ENCODE results near the gene CDCA8.
A peak's percentile ranks its signal among the peaks of the same experiment; 100 is the strongest.

The CDCA8 gene

DNA sequence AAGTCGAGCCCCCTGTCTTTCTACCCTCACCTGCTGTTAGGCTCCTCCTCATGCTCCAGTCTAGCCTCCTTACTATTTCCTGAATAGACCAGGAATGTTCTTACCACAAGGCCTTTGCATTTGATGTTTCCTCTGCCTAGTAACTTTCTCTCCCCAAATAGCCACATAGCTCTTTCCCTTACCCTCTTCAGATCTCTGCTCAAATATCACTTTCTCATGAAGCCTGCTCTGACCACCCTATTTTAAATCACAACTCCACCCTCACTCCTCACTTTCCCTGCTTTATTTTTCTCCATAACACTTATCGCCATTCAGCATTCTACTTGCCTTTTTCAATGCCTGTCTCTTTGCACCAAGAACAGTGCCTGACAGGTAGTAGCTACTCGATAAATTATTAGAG, 6.6 kb upstream of the CDCA8 start:
- DNase-seq: no peak
- TF ChIP-seq POLR2A (IDR thresholded peaks at IDR 0.05; ENCODE audit: low read length): no peak
- TF ChIP-seq GATA1 (IDR thresholded peaks at IDR 0.05; ENCODE audit: low read depth, low read length): no peak

GRCh38 chr1:37687764-37688163, 4.6 kb upstream of the CDCA8 start:
- peak in 1 of 2 experiments; percentile 10 for DNase-seq

GRCh38 chr1:37688926-37689325, 3.4 kb upstream of the CDCA8 start:
- peak; percentile 27 to 59 for DNase-seq
- TF ChIP-seq POLR2A (IDR thresholded peaks at IDR 0.05; ENCODE audit: low read length): no peak
- no peak for TF ChIP-seq GATA1 (IDR thresholded peaks at IDR 0.05; ENCODE audit: low read depth, low read length)

DNA sequence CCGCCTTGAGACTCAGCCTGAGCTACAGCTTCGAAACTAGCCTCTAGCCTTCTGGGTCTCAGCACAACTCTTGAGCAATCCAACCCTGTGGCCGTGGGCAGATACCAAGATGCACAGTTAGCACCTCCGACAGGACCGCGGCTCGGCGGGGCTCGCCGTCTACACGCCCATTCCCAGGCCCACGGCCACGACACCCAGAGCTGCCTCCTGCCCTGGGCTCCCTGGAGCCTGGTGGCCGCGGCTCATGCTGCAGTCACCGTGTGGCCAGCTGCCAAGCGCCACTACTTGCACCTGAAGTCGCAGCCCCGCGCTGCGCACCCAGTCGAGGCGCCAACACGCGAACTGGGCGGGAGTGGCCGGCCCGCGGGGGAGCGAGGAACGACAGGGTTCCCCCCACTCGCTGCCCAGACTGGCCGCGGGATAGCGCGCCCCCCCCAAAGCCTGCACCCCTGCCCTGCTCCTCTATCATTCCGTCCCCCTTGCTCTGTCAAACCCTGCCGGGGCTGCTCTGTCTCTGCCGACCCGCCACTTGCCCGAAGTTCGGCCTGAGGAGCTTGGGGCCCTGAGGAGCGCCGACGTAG, 729 bp upstream of the CDCA8 start:
- DNase-seq: peak; percentile 83 to 88
- no peak for TF ChIP-seq GATA1 (IDR thresholded peaks at IDR 0.05; ENCODE audit: low read depth, low read length)
- TF ChIP-seq POLR2A (IDR thresholded peaks at IDR 0.05; ENCODE audit: low read length): no peak

DNA sequence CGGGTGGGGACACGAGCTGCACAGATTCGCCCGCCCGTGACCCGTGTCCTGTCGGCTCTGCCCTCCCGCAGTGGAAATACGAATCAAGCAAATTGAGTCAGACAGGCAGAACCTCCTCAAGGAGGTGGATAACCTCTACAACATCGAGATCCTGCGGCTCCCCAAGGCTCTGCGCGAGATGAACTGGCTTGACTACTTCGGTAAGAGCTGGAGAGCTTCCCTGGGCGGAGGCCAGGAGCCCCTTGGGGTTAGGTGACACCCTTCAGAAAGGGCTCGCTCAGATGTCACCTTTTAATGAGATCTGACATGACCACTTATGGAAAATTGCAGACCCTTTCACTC, 489 bp downstream of the CDCA8 start:
- no peak for TF ChIP-seq GATA1 (IDR thresholded peaks at IDR 0.05; ENCODE audit: low read depth, low read length)
- no peak for TF ChIP-seq POLR2A (IDR thresholded peaks at IDR 0.05; ENCODE audit: low read length)
- DNase-seq: peak; percentile 72 to 79

- DNase-seq: no peak
- no peak for TF ChIP-seq POLR2A (IDR thresholded peaks at IDR 0.05; ENCODE audit: low read length)
- TF ChIP-seq GATA1 (IDR thresholded peaks at IDR 0.05; ENCODE audit: low read depth, low read length): no peak
Observed at GRCh38 chr1:37697090-37697489, 4.8 kb downstream of the CDCA8 start.

DNA sequence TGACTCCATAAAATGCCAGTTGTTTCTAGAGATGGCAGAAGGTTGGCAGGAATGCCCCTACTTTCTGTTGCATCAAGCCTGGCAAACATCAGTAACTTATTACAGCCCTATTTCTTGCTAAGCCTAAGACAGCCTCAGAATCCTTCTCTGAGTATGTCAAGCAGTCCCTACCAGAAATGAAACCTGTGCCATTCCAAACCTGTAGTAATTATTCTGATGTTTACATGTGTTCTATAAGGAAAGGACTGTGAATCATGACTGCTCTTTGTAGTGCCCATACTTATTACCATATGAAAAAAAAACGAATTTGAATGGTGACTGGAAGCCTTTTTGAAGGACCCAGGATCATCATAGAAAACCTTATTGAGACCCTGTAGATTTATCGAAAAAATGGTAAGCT, 5.4 kb downstream of the CDCA8 start:
- no peak for DNase-seq
- no peak for TF ChIP-seq POLR2A (IDR thresholded peaks at IDR 0.05; ENCODE audit: low read length)
- no peak for TF ChIP-seq GATA1 (IDR thresholded peaks at IDR 0.05; ENCODE audit: low read depth, low read length)

DNA sequence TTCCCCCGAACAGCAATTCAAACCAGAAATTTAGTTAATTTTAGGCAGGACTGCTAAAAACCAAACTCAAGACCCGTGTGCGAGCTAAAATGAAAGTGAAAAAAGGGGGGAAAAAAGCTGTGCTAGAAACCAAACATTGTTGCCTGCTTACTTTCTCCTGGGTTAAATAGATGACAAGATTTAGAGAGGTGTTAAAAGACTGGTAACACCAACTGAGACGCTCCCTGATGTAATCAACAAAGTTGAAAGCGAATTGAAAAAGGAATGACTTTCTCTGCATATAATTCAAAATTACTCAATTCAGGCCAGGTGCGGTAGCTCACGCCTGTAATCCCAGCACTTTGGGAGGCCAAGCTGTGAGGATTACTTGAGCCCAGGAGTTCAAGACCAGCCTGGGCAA, 6.8 kb downstream of the CDCA8 start:
- DNase-seq: no peak
- TF ChIP-seq POLR2A (IDR thresholded peaks at IDR 0.05; ENCODE audit: low read length) (no peak), GATA1 (IDR thresholded peaks at IDR 0.05; ENCODE audit: low read depth, low read length) (no peak)

- TF ChIP-seq GATA1 (IDR thresholded peaks at IDR 0.05; ENCODE audit: low read depth, low read length): no peak
- DNase-seq: no peak
Observed at GRCh38 chr1:37701051-37701450, 8.7 kb downstream of the CDCA8 start.

- no peak for DNase-seq
- TF ChIP-seq POLR2A (IDR thresholded peaks at IDR 0.05; ENCODE audit: low read length) (no peak), GATA1 (IDR thresholded peaks at IDR 0.05; ENCODE audit: low read depth, low read length) (no peak)
Observed at GRCh38 chr1:37703061-37703460, 10.7 kb downstream of the CDCA8 start.

DNA sequence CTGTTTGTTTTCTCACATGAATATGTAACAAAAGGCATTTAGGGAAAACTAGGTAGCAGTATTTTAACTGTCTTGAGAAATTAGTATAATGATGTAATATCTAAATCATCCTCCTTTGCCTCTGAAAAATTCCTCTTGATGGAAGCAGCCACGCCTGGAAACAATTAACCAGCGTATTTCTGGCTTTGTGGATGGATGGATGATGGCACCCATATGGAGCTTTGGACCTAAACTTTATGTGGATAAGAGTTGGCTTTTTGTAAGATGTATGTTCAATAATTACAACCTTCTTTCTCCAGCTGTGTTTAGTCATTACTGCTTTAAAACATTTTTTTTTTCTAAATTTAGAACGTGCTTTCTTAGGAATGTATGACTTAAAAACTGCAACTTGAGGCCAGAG, 12.7 kb downstream of the CDCA8 start:
- no peak for DNase-seq
- TF ChIP-seq POLR2A (IDR thresholded peaks at IDR 0.05; ENCODE audit: low read length) (no peak), GATA1 (IDR thresholded peaks at IDR 0.05; ENCODE audit: low read depth, low read length) (no peak)

GRCh38 chr1:37705399-37705798, 13.1 kb downstream of the CDCA8 start:
- TF ChIP-seq POLR2A (IDR thresholded peaks at IDR 0.05; ENCODE audit: low read length): no peak
- TF ChIP-seq GATA1 (IDR thresholded peaks at IDR 0.05; ENCODE audit: low read depth, low read length): no peak
- no peak for DNase-seq

GRCh38 chr1:37708471-37708870, 16.2 kb downstream of the CDCA8 start:
- no peak for TF ChIP-seq POLR2A (IDR thresholded peaks at IDR 0.05; ENCODE audit: low read length)
- no peak for DNase-seq

DNA sequence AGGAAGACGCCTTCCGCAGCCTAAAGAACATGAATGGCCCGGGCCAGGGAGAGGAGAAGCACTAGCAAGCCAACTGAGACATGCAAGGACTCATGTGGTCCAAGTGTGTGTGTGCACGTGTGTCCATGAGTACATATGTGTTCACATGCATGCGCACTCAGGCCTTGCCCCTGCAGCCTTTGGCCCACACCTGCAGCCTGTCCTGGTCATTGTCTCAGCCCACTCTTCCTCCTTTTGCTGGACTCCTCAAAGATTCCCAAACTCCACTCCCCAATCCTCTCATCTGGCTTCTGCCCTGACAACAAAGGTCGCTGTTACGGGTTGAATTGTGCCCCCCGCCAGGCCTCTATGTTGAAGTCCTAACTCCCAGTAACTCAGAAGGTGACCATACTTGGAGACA, 21.9 kb downstream of the CDCA8 start:
- TF ChIP-seq POLR2A (IDR thresholded peaks at IDR 0.05; ENCODE audit: low read length) (no peak), GATA1 (IDR thresholded peaks at IDR 0.05; ENCODE audit: low read depth, low read length) (no peak)
- no peak for DNase-seq

DNA sequence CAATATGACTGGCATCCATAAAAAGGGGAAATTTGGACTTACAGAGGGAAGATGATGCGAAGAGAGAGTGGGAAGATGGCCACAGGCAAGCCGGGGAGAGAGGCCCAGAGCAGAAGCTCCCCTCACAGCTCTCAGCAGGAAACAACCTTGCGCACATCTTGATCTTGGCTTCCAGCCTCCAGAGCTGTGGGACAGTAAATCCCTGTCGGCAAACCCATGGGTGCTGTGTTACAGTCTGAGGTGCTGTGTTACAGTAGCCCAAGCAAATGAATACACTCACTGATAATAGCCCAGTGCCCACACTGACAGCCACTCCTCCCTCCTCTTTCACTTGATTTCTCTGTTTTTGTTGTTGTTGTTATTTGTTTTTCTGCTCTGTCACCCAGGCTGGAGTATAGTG, 22.4 kb downstream of the CDCA8 start:
- TF ChIP-seq POLR2A (IDR thresholded peaks at IDR 0.05; ENCODE audit: low read length) (no peak), GATA1 (IDR thresholded peaks at IDR 0.05; ENCODE audit: low read depth, low read length) (no peak)
- no peak for DNase-seq

DNA sequence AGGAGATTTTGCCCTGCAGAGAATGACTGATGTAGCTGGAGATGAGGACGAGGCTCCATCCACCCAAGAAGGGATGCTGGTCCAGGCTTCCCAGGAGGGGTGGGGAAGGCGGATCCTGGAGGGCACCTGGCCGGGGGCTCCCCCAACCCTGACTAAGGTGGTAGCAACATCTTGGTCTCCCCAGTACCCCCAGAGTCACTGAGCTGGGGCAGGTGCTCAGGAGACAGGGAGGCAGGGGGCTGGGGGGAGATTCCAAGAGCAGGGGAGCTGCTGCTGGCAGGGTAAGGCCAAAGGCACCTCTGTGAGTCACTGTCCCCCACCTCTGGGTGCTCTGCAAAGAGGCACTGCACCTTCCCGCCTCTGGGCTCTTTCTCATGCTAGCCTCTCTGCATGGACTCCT, 24.0 kb downstream of the CDCA8 start:
- TF ChIP-seq POLR2A (IDR thresholded peaks at IDR 0.05; ENCODE audit: low read length) (no peak), GATA1 (IDR thresholded peaks at IDR 0.05; ENCODE audit: low read depth, low read length) (no peak)
- no peak for DNase-seq
